ENCODE results near the gene UBE2V1.

UBE2V1 gene

GRCh38 chr20:50061151-50062005 is 51.6 kb downstream of the UBE2V1 start:
- DNase-seq = no peak

DNA sequence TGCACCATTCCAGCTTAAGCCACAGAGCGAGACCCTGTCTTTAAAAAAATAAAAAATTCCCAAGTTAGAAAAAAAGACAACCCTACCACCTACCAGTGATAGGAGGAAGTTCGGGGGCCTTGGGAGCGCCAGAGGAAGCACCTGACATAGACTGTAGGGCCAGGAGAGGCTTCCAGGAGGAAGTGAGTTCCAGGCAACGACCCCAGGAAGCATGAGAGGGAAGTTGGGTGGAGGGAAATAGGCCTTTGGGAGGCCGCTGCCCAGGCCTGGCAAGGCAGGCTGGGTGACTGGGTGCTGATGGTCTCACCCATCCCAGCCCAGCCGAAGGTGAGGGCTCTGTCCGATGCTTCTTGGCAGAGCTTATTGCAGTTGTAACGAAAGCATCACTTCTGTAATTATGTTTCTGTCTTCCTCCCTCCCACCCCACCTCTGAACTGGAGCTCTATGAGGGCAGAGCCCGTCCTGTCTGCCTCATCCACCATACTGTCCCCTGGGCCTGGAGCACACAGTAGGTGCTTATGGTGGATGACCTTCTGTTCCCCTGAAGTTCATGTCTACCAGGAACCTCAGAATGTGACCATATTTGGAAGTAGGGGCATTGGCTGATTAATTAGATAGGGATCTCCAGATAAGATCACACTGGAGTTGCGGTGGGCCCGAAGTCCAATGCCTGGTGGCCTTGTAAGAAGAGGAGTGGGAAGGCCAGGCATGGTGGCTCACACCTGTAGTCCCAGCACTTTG is 54.1 kb downstream of the UBE2V1 start:
- DNase-seq = no peak

- DNase-seq = no peak
Observed at GRCh38 chr20:50057714-50058053, 55.3 kb downstream of the UBE2V1 start.

GRCh38 chr20:50056951-50057713 is 55.8 kb downstream of the UBE2V1 start:
- DNase-seq = no peak

GRCh38 chr20:50056408-50056926 is 56.5 kb downstream of the UBE2V1 start:
- DNase-seq = no peak

GRCh38 chr20:50055524-50056083 is 57.3 kb downstream of the UBE2V1 start:
- DNase-seq = no peak

GRCh38 chr20:50054626-50055511 is 58.1 kb downstream of the UBE2V1 start:
- no peak for DNase-seq

DNA sequence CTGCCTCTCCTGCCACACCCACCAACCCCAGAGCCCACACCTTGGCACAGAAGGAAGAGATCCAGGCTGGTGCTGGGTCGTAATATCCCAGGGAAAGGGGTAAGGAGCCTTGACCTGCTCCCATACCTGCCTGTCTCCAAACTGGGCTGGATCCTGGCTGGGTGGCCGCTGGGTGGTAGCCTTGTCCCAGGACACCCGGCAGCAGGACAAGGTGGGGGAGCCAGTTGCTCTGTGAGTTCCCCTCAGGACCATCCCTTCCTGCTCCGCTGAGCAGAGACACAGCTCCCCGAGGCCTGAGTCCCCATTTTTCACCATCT is 58.8 kb downstream of the UBE2V1 start:
- no peak for DNase-seq

DNA sequence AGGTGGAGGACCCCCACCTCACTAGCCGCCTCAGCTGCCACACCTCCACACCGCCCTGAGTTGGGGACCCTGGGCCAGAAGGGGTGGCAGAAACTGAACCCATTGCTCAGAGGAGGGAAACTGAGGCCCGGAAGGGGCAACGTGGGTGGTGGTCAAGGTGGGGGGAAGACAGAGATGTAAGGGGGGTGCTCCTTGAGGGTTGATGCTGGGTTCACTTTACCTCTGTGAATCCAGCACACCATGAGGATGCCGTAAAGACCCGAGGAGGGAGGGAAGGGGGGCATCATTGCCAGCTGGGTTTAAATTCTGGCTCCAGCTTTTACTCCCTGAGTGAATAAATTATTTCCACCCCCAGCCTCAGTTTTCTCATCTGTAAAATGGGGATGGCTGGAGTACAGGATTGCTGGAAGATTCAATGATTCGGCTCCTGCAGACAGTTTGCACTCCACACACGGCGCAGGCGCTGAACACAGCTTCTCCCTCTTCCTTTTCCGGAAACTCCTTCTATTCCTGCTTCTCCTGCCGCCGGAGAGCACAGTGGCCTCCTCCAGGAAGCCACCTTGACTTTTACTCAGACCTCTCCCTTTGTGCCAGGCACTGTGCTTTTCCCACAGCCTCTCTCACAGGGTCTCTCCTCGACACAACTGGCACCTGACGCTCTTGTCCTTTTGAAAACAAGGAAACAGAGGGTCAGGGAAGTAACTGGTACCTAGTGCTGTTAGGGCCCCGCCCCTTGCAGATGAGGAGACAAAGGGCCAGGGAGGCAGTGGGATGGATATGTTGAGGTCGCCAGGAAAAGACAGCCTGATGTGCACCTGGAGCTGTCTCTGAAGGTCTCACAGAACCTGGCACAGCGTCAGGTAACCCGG is 59.4 kb downstream of the UBE2V1 start:
- no peak for DNase-seq

- DNase-seq = no peak
Observed at GRCh38 chr20:50052550-50053361, 60.2 kb downstream of the UBE2V1 start.

GRCh38 chr20:50050660-50051308 is 62.2 kb downstream of the UBE2V1 start:
- no peak for DNase-seq

DNA sequence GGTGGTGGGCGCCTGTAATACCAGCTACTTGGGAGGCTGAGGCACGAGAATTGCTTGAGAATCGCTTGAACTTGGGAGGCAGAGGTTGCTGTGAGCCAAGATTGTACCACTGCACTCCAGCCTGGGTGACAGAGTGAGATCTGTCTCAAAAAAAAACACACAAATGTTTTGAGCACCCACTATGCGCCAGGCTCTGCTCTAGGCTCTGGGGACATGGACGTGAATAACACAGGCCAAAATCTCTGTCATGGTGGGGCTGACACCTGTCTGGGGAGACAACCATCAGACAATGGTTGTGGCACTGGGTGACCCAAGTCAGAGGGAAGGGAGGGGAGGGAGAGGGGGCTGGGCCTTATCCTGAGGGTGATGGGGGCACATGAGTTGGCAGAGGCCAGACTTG is 62.7 kb downstream of the UBE2V1 start:
- DNase-seq = no peak

GRCh38 chr20:50049442-50050026 is 63.4 kb downstream of the UBE2V1 start:
- no peak for DNase-seq

DNA sequence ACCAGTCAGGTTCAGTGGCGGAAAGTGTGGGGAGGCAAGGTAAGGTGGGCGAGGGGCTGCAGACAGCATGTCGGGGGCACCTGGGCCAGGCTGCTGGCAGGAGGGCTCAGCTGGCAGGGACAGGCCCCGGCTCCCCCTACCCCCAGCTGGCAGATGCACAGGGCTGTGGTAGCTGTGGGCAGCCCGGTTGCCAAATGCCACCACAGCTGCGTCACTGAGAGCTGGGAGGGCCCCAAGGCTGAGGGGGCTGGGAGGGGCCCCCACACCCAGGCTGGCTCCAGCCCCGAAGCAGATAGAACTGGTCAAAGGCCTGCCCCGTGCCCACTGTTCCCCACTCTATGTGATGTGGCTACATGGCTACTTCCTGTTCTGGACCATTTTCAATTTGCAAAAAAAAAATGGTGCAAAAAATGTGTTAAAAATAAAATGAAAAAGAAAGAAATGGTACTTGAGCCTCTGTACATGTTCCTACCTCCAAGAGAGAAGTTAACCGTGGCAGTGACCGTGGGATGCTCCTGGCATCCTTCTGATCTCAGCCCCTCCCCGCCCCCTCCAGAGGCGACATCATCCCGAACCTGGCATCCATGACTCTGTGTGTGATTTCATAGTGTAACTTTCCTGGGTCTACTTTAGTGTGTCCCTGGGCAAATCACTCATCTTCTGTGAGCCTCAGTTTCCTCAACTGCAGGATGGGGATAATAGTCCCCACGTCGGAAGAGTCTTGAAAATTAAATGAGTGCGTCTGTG is 64.4 kb downstream of the UBE2V1 start:
- no peak for DNase-seq

DNA sequence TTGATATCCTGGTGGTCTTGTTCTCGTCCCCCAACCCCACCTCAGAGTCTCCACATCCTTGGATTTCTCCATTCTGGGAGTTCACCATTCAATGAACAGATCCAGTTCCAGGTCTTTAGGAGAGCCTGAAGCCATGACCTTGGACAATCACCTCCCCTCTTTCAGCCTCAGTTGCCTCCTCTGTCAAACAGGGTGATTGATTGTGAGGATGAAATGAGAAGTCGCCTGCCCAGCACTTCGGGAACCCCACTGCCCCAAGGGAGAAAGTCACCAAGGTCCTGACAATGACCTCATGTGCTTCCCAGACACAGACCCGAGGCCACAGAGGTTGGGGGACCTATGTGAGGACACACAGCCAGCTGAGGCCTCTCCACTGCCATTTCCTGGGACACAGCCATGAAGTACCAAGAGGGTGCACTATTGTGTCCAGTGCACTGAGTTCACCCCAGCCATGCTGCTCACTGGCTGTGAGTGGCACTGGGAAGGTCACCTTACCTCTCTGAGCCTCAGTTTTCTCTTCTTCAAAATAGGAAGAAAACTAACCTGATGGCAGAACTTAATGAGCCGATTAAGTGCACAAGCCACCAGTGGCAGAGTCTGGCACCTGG is 68.5 kb downstream of the UBE2V1 start:
- DNase-seq = no peak

DNA sequence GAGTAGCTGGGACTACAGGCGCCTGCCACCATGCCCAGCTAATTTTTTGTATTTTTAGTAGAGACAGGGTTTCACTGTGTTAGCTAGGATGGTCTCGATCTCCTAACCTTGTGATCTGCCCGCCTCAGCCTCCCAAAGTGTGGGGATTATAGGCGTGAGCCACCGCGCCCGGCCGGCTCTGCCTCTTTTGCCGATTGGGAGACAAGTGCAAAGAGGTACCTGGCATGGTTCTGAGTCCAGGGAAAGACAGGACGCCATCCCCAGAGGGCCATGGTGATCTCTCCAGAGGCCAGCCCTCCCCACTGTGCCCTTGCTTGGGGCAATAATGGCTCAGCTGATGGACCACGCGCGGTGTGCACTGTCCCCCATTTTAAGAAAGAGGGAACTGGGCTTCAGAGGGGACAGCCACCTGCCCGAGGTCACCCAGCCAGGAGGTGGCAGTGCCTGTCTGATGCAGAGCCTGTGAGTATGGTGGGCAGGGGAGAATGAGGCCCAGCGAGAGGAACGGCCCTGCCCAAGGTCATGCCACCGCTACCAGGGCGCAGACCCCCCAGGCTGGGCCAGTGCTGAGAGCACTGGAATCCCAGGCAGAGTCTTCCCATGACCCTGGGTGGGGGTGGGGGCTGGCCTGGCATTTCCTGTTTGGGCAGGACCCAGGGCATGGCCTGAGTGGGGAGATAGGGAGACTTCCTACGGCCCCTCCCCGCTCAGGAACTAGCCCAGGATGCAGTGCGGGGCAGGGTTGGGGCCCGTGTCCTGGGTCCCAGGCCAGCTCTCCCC is 69.2 kb downstream of the UBE2V1 start:
- DNase-seq = no peak
